ENCODE measurements around the gene CADPS. TPM values are rescaled to one million over a fixed set of nuclear protein-coding genes. Genes with fewer than 3 reads are reported as not detected.

Gene CADPS
- total RNA-seq, 2 experiments from 2014 or later: not detected

DNA sequence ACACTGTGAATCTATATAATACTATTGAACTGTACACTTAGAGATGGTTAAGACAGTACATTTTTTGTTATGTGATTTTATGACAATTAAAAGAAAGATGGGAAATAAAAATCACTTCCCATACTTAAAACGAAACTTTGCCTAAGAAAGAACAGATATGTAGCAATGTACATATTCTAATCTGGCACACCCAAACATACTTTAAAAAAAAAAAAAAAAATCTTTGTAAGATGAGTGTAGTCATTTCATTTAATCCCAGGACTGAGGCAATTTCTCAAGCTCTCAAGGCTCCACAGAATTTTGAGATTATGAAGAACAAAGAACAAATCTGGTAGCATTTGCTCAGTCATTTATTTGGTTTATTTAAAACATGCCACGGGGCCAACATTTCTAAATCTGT, 461.5 kb downstream of the CADPS start:
- Mint-ChIP-seq H3K4me1 (no peaks in the 10 kb centered on the region), H3K9me3 (no peaks in the 10 kb centered on the region), H3K27me3 (peaks cover 4% of the 10 kb centered on the region), H3K27ac (no peak overlapping the region), H3K36me3 (ENCODE audit: low read depth) (no peaks in the 10 kb centered on the region), H3K4me3 (no peak overlapping the region)
- ChIA-PET POLR2A (no interaction called here), CTCF (interaction anchor here (0.5 kb wide), 1 partner anchor 71 kb away, joined by 3 read pairs; no protein-coding TSS in a partner anchor)
- no peak for DNase-seq

DNA sequence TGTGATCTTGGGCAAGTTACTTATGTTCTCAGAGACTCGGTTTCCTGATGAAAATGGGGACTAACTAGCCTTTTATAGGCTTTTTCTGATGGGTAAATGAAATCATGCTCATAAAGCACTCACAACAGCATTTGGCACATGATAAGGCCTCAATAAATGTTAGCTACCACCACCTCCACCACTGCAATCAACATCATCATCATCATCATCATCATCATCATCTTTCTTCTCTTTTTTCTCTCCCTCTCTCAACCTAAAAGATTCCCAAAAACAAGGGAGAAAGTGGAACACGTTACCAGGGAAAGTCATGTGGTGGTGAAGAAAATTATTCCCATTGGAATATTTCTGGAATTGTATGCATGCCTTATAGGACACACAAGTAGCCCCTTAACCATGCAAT, 468.3 kb downstream of the CADPS start:
- ChIA-PET POLR2A (no interaction called here), CTCF (no interaction called here)
- Mint-ChIP-seq H3K36me3 (ENCODE audit: low read depth) (no peaks in the 10 kb centered on the region), H3K27ac (no peak overlapping the region), H3K27me3 (peaks cover 4% of the 10 kb centered on the region), H3K4me3 (no peak overlapping the region), H3K9me3 (no peaks in the 10 kb centered on the region), H3K4me1 (no peaks in the 10 kb centered on the region)
- DNase-seq: no peak

DNA sequence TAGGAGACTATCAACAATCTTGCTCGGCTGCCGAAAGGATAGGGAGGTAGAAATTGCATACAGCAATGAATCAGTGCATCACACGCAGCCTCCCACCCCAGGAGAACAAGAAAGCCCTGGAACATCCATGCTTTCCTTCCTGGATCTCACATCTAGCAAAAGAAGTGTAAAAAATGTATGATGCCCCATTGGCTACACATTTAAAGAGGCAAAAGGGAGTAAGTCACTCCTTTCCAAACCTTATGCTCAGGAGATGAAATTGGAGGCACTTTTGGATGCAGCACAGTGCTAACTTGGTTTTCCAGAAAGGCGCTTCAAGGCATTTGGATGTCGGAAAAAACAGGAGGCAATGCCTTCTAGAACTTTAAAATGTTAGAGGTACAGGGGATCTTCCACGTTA, 469.6 kb downstream of the CADPS start:
- H3K27me3 Mint-ChIP-seq: peaks cover 5% of the 10 kb centered on the region
- no peaks in the 10 kb centered on the region for H3K4me1 Mint-ChIP-seq
- ChIA-PET POLR2A (no interaction called here), CTCF (no interaction called here)
- H3K9me3 Mint-ChIP-seq: no peaks in the 10 kb centered on the region
- DNase-seq: no peak
- H3K4me3 Mint-ChIP-seq: no peak overlapping the region
- H3K36me3 Mint-ChIP-seq (ENCODE audit: low read depth): no peaks in the 10 kb centered on the region
- H3K27ac Mint-ChIP-seq: no peak overlapping the region

DNA sequence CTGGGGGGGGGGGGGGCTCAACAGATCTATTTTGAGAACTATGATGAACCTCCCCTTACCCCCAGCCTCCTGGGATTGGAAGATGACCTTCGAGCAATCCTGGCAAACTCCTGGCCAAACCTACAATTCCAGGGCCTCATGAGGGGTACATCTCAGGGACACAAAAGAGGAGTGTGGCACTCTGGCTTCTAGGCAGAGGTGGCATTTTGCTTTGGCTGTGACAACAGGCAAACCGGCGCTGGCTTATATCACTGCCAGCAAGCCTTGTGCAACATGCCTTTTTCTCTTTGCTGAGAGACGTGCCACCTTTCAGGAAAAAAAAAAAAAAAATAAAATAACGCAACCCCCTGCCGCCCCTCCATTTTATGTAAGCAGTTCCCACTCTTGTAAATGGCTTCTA, 470.1 kb downstream of the CADPS start:
- no peak for DNase-seq
- CTCF ChIA-PET: no interaction called here
- H3K9me3 Mint-ChIP-seq: no peaks in the 10 kb centered on the region

DNA sequence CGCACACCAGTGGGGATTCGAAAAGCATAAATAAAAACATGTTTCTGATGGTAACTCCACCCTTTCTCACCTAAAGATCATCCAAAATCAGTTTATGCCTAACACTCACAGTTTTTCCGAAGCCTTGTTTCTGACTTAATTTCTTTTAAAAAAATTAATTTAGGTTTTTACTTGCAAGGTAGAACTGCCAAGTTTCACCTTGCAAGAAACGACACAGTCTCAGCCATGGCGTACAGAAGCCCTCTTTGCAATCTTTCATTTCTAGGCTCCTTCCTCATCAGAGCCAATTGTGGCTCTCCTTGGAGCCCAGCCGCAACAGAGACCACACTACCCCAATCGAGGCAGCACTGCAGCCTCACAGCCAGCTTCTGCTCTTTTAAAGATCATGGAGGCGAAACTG, 470.9 kb downstream of the CADPS start:
- ChIA-PET POLR2A (no interaction called here), CTCF (no interaction called here)
- Mint-ChIP-seq H3K4me1 (no peaks in the 10 kb centered on the region), H3K4me3 (no peak overlapping the region), H3K36me3 (ENCODE audit: low read depth) (no peaks in the 10 kb centered on the region), H3K9me3 (no peaks in the 10 kb centered on the region), H3K27me3 (peaks cover 3% of the 10 kb centered on the region), H3K27ac (no peak overlapping the region)
- no peak for DNase-seq

More for the DNA sequence above, 470.1 kb downstream of the CADPS start:
- H3K36me3 Mint-ChIP-seq (ENCODE audit: low read depth): no peaks in the 10 kb centered on the region
- POLR2A ChIA-PET: no interaction called here
- no peak overlapping the region for H3K4me3 Mint-ChIP-seq
- H3K27ac Mint-ChIP-seq: no peak overlapping the region
- peaks cover 5% of the 10 kb centered on the region for H3K27me3 Mint-ChIP-seq
- H3K4me1 Mint-ChIP-seq: no peaks in the 10 kb centered on the region

DNA sequence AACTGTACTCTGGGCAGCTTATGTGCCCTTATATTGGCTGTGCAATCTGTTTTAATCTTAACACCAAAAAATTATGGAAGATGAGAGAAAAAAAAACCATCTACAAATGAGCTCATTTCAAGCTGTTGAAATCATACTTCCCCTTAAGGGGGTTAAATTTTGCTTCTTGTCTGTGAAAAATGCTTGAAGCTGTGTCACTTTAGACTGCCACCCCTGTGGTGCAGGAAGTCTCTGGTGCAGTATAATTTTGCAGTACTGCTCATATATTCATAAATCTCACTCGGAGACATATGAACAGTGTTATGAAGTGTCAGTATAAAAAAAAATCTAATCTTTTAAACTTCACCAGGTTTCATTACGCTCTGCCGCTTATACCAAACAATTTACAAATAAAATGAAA, 471.5 kb downstream of the CADPS start:
- Mint-ChIP-seq H3K27ac (no peak overlapping the region), H3K36me3 (ENCODE audit: low read depth) (no peaks in the 10 kb centered on the region), H3K9me3 (no peaks in the 10 kb centered on the region), H3K27me3 (peaks cover 3% of the 10 kb centered on the region), H3K4me1 (no peaks in the 10 kb centered on the region), H3K4me3 (no peak overlapping the region)
- no peak for DNase-seq
- ChIA-PET POLR2A (no interaction called here), CTCF (no interaction called here)

DNA sequence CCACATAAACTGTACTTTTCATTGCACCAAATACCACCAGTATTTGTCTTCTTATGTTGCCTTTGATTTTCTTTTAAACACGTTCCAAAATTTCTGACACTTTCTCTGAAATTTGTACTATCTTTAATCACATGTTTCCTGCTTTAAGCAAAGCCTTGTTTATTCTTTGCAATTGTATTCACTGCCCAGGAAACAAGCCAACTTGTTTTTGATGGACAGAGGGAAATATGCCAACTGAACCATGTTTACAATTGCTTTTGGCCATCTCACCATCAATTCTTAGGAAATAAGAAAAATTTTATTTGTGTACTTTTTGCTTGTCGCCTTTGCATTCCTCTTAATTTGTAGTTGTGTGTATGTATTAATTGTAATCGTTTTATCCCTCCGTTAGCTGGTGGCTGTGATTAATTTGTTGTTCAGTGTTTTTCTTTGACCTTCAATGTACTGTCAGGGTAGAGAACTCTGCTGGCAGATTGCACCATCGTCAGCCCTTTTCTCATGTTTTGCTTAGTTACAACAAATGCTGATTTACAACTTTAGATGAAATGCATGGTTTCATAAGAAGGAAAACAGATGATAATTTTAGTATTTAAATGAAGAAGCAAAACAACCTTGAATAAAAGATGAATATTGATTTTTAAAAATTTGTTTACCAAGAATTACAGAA, 482.5 kb downstream of the CADPS start:
- DNase-seq: no peak
- CTCF ChIA-PET: no interaction called here
- POLR2A ChIA-PET: no interaction called here
- Mint-ChIP-seq H3K4me3 (no peak overlapping the region), H3K4me1 (no peaks in the 10 kb centered on the region), H3K27me3 (peaks cover 4% of the 10 kb centered on the region), H3K27ac (no peak overlapping the region), H3K36me3 (ENCODE audit: low read depth) (no peaks in the 10 kb centered on the region), H3K9me3 (no peaks in the 10 kb centered on the region)

DNA sequence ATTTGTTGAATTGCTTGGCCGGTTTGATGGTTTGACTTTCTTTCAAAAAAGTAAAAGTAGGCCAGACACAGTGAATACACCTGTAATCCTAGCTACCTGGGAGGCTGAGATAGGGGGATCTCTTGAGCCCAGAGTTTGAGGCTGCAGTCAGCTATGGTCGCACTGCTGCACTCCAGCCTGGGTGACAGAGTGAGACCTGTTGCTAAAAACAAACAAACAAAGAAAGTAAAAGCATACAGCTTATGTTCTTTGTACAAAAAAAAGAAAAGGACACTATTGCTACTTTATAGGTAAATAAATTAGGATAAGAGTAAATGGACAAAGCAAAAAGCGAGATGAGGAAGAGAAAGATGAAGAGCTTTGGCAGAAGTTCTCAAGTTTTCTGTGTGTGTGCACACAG, 488.0 kb downstream of the CADPS start:
- no peak for DNase-seq
- POLR2A ChIA-PET: interaction anchor here (0.5 kb wide), 1 partner anchor 24 kb away, joined by 3 read pairs; no protein-coding TSS in a partner anchor
- no peaks in the 10 kb centered on the region for H3K4me1 Mint-ChIP-seq
- H3K36me3 Mint-ChIP-seq (ENCODE audit: low read depth): no peaks in the 10 kb centered on the region
- no peak overlapping the region for H3K4me3 Mint-ChIP-seq
- CTCF ChIA-PET: no interaction called here
- H3K27ac Mint-ChIP-seq: no peak overlapping the region
- peaks cover 6% of the 10 kb centered on the region for H3K27me3 Mint-ChIP-seq
- no peaks in the 10 kb centered on the region for H3K9me3 Mint-ChIP-seq

DNA sequence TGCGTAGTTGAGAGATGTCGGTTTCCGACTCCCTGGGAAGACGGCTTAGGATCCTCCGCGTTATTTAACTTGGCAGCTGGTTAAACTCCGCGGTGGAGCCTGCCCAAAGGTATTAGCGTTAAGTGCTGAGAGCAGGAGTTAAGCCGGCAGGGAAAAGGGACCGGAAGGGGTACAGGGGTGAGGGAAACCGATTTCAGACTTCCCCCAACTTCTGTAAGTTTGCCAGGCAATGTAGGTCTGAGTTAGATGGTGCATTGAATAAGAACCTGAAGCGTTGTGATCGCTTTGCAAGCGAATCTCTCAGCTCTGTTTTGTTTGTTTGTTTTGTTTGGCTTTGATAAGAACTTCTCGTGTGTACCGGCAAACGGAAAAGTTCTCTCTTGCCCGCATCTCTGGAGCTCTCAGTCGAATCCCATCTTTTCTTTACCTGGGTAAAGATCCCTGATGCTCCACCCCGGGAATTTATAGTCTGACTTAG, 495.9 kb downstream of the CADPS start:
- ChIA-PET POLR2A (no interaction called here), CTCF (no interaction called here)
- DNase-seq: no peak
- no peaks in the 10 kb centered on the region for H3K9me3 Mint-ChIP-seq
- no peaks in the 10 kb centered on the region for H3K4me1 Mint-ChIP-seq
- peaks cover 70% of the 10 kb centered on the region for H3K27me3 Mint-ChIP-seq
- no peaks in the 10 kb centered on the region for H3K36me3 Mint-ChIP-seq (ENCODE audit: low read depth)
- H3K4me3 Mint-ChIP-seq: no peak overlapping the region
- no peak overlapping the region for H3K27ac Mint-ChIP-seq

DNA sequence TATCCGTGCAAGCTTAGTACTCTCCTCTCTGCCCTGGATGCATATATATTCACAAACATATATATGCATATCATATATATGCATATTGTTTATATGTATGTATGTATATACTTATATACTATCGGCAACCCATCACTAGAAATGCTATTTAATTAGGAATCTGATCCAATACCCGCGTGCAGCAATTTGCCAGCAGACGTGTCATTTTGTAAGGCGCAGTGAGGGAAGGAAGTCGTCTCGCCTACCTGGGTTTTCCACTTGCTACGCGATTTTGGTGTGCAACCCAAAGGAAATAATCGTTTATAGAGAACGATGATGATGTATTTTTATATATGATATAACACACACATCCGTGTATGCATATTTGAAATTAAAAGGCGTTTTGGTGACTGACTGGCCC, 496.3 kb downstream of the CADPS start:
- no peaks in the 10 kb centered on the region for H3K9me3 Mint-ChIP-seq
- ChIA-PET POLR2A (no interaction called here), CTCF (no interaction called here)
- no peak overlapping the region for H3K4me3 Mint-ChIP-seq
- peaks cover 74% of the 10 kb centered on the region for H3K27me3 Mint-ChIP-seq
- H3K27ac Mint-ChIP-seq: no peak overlapping the region
- no peaks in the 10 kb centered on the region for H3K4me1 Mint-ChIP-seq
- no peaks in the 10 kb centered on the region for H3K36me3 Mint-ChIP-seq (ENCODE audit: low read depth)
- no peak for DNase-seq

DNA sequence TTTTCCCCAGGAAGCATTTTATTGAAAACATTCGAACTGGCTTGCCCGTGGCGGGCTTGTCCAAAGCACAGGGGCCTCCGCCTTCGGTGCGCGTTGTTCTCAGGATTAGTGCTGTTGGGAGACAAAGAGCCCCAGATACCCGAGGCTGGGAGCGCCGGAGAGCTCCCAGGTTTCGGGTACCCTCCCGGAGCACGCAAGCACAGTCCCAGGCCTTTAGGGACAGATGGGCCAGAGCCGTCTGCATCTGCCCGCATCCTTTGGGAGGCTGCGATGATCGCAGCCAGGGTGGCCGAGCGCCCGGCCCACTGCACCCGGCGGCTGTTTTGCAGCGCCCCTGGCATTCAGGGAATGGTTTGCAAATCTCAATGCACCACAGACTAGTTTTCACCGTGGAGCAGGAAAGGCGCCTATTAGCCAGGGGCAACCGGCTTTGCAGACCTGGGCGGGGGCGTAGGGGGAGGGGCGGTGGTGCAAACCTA, 496.9 kb downstream of the CADPS start:
- H3K4me1 Mint-ChIP-seq: no peaks in the 10 kb centered on the region
- no peak overlapping the region for H3K4me3 Mint-ChIP-seq
- ChIA-PET CTCF (no interaction called here), POLR2A (no interaction called here)
- no peaks in the 10 kb centered on the region for H3K36me3 Mint-ChIP-seq (ENCODE audit: low read depth)
- no peak for DNase-seq
- H3K27me3 Mint-ChIP-seq: peaks cover 80% of the 10 kb centered on the region
- no peaks in the 10 kb centered on the region for H3K9me3 Mint-ChIP-seq
- no peak overlapping the region for H3K27ac Mint-ChIP-seq

DNA sequence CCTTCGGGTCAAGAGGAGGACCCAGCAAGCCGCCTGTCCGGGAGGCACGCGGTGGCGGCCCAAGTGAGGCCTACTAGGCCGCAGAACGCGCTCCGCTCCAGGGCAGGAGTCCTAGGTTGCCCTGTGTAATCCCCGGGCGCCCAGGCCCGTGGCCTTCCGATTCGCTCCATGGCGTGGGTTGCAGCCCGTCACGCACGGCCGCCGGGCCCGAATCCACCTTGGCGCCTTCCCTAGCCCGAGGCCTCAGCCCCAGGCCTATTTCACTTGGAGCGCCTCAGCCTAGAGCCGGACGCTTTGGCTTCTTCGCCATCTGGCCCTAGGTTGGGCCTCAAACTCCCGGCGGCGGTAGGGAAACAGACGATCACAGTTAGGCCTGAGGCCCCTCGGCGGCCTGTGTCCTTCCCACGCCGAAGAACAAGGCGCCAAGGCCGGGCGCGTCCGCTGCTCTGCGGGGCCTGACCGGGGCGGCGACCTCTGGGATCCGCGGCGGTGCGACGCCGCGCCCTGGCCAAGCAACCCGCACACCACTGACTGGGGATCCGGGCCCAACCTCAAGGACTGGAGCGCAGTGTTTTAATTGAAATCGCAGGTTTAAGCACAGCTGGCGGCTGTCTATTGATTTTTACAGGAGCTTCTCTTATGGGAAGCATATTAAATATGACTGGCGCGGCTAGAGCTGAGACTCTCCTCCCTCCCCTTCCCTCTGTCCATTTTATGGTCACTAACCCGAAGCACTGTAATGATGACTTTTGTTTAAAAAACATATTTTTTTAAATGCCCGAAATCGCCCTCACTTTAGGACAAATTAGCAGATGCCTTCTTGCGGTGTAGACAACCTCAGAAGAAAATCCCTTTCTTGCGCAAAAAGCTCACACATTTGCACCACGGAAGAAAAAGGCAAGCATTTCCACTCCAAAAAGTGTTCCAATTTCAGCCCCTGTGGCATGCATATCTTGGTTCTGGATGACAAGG, 498.0 kb downstream of the CADPS start:
- POLR2A ChIA-PET: no interaction called here
- no peaks in the 10 kb centered on the region for H3K9me3 Mint-ChIP-seq
- CTCF ChIA-PET: no interaction called here

DNA sequence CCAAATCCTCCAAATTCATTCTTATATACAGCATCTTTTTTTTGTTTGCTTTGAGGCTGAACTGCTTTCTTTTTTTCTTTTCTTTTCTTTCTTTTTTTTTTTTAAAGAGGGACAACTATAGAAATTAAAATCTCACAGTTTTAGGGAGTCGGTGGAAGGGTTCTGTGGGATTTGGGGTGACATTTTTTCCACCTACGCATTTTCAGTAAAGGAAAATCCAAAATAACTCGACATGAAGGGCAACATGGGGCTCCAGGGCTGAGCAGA, 498.8 kb downstream of the CADPS start:
- ChIA-PET CTCF (no interaction called here), POLR2A (no interaction called here)
- H3K27me3 Mint-ChIP-seq: peaks cover 85% of the 10 kb centered on the region
- DNase-seq: no peak
- H3K9me3 Mint-ChIP-seq: no peaks in the 10 kb centered on the region
- no peak overlapping the region for H3K27ac Mint-ChIP-seq
- no peaks in the 10 kb centered on the region for H3K4me1 Mint-ChIP-seq
- H3K4me3 Mint-ChIP-seq: no peak overlapping the region
- H3K36me3 Mint-ChIP-seq (ENCODE audit: low read depth): no peaks in the 10 kb centered on the region

More for the DNA sequence above, 498.0 kb downstream of the CADPS start:
- Mint-ChIP-seq H3K27ac (no peak overlapping the region), H3K4me3 (no peak overlapping the region), H3K4me1 (no peaks in the 10 kb centered on the region), H3K36me3 (ENCODE audit: low read depth) (no peaks in the 10 kb centered on the region), H3K27me3 (peaks cover 86% of the 10 kb centered on the region)
- no peak for DNase-seq
